ENCODE data around the gene ZNF865. TPM values are rescaled to one million over a fixed set of nuclear protein-coding genes. Genes with fewer than 3 reads are reported as not detected.

The ZNF865 gene
- polyA plus RNA-seq, 1 donor from 2014 or later: 1.7 TPM

DNA sequence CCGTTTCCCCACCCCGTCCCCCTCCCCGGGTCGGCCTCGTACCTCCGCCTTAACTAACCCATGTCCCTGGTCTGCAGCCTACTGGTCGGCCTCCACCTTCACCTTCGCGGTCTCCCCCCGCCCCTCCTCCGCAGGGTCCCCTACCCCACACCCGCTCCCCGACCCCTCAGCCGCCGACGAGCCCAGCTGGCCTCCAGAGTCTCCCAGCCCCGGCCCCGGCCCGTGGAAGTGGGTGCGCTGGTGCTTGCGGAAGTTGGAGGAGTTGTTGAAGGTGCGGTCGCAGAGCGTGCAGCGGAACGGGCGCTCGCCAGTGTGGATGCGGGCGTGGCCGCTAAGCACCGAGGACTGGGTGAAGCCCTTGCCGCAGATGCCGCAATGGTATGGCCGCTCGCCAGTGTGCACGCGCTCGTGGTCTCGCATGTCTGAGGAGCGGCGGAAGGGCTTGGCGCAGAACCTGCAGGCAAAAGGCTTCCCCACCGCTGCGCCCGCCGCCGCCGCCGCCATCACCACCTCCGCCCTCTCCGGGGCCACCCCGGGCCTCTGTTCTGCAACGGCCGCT, 16.3 kb downstream of the ZNF865 start:
- Histone ChIP-seq H4K20me1 (ENCODE audit: insufficient read depth) (no peaks in the 10 kb centered on the region), H3K79me2 (replicated peaks; ENCODE audit: insufficient read depth, low read length) (peaks cover 8% of the 10 kb centered on the region), H3K36me3 (ENCODE audit: insufficient read depth, low read length) (no peaks in the 10 kb centered on the region), H3K4me3 (ENCODE audit: low read length) (no peak overlapping the region), H3F3A (ENCODE audit: insufficient read depth, low read length, poor library complexity, severe bottlenecking) (no peaks in the 10 kb centered on the region), H3K27me3 (ENCODE audit: insufficient read depth, low read depth, low read length) (no peaks in the 10 kb centered on the region), H2AFZ (ENCODE audit: low read depth, low read length) (no peak overlapping the region), H3K9ac (ENCODE audit: low read length) (no peak overlapping the region), H3K9me2 (ENCODE audit: insufficient read depth, low read length) (no peaks in the 10 kb centered on the region), H3K27ac (ENCODE audit: low read length) (no peak overlapping the region), H3K4me2 (ENCODE audit: low read length) (no peak overlapping the region), H3K9me3 (ENCODE audit: low read length) (no peaks in the 10 kb centered on the region)
- TF ChIP-seq EZH2 (IDR thresholded peaks at IDR 0.05; ENCODE audit: borderline replicate concordance, insufficient read depth, low read length, poor library complexity, severe bottlenecking) (no peak), SMC3 (conservative IDR thresholded peaks at IDR 0.05; ENCODE audit: poor library complexity) (no peak)
- TF ChIP-seq, protein P1, sequence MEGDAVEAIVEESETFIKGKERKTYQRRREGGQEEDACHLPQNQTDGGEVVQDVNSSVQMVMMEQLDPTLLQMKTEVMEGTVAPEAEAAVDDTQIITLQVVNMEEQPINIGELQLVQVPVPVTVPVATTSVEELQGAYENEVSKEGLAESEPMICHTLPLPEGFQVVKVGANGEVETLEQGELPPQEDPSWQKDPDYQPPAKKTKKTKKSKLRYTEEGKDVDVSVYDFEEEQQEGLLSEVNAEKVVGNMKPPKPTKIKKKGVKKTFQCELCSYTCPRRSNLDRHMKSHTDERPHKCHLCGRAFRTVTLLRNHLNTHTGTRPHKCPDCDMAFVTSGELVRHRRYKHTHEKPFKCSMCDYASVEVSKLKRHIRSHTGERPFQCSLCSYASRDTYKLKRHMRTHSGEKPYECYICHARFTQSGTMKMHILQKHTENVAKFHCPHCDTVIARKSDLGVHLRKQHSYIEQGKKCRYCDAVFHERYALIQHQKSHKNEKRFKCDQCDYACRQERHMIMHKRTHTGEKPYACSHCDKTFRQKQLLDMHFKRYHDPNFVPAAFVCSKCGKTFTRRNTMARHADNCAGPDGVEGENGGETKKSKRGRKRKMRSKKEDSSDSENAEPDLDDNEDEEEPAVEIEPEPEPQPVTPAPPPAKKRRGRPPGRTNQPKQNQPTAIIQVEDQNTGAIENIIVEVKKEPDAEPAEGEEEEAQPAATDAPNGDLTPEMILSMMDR (IDR thresholded peaks at IDR 0.05; ENCODE audit: poor library complexity, severe bottlenecking): no peak
- TF ChIP-seq, protein P2, sequence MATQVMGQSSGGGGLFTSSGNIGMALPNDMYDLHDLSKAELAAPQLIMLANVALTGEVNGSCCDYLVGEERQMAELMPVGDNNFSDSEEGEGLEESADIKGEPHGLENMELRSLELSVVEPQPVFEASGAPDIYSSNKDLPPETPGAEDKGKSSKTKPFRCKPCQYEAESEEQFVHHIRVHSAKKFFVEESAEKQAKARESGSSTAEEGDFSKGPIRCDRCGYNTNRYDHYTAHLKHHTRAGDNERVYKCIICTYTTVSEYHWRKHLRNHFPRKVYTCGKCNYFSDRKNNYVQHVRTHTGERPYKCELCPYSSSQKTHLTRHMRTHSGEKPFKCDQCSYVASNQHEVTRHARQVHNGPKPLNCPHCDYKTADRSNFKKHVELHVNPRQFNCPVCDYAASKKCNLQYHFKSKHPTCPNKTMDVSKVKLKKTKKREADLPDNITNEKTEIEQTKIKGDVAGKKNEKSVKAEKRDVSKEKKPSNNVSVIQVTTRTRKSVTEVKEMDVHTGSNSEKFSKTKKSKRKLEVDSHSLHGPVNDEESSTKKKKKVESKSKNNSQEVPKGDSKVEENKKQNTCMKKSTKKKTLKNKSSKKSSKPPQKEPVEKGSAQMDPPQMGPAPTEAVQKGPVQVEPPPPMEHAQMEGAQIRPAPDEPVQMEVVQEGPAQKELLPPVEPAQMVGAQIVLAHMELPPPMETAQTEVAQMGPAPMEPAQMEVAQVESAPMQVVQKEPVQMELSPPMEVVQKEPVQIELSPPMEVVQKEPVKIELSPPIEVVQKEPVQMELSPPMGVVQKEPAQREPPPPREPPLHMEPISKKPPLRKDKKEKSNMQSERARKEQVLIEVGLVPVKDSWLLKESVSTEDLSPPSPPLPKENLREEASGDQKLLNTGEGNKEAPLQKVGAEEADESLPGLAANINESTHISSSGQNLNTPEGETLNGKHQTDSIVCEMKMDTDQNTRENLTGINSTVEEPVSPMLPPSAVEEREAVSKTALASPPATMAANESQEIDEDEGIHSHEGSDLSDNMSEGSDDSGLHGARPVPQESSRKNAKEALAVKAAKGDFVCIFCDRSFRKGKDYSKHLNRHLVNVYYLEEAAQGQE (IDR thresholded peaks at IDR 0.05; ENCODE audit: borderline replicate concordance): no peak

DNA sequence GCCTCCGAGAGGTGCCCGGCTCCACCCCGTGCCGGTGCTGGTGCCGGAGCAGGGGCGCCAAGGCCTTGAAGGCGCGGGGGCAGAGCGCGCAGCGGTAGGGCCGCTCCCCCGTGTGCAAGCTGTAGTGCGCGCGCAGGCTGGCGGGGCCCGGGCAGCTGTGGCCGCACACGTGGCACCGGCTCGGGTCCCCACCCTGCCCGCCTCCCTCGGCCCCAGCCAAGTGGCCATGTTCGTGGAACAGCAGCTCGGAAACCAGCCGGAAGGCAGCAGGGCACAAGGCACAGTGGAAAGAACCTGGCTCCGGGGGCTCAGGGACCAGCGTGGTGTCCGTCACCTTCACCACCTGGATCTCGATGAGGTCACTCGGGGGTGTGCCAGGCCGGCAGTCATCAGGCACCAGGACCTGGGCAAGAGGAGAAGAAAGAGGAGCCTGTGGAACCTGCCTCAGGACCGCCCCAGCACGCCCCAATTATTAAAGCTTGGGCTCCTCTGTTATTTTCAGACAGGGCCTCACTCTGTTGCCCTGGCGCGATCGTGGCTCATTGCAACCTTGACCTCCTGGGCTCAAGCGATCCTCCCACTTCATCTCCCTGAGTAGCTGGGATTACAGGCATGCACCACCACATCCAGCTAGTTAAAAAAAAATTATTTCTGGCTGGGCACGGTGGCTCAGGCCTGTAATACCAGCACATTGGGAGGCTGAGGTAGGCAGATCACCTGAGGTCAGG, 17.0 kb downstream of the ZNF865 start:
- Histone ChIP-seq H3K36me3 (ENCODE audit: insufficient read depth, low read length) (no peaks in the 10 kb centered on the region), H3K9me3 (ENCODE audit: low read length) (no peaks in the 10 kb centered on the region), H3K79me2 (replicated peaks; ENCODE audit: insufficient read depth, low read length) (peaks cover 8% of the 10 kb centered on the region), H2AFZ (ENCODE audit: low read depth, low read length) (no peak overlapping the region), H3K4me3 (ENCODE audit: low read length) (no peak overlapping the region), H3K9ac (ENCODE audit: low read length) (no peak overlapping the region), H3K9me2 (ENCODE audit: insufficient read depth, low read length) (no peaks in the 10 kb centered on the region), H3F3A (ENCODE audit: insufficient read depth, low read length, poor library complexity, severe bottlenecking) (no peaks in the 10 kb centered on the region), H3K27me3 (ENCODE audit: insufficient read depth, low read depth, low read length) (no peaks in the 10 kb centered on the region), H4K20me1 (ENCODE audit: insufficient read depth) (no peaks in the 10 kb centered on the region), H3K4me2 (ENCODE audit: low read length) (no peak overlapping the region), H3K27ac (ENCODE audit: low read length) (no peak overlapping the region)
- TF ChIP-seq, protein P1 (IDR thresholded peaks at IDR 0.05; ENCODE audit: poor library complexity, severe bottlenecking): no peak
- TF ChIP-seq, protein P2 (IDR thresholded peaks at IDR 0.05; ENCODE audit: borderline replicate concordance): no peak
- TF ChIP-seq EP300 (conservative IDR thresholded peaks at IDR 0.05; ENCODE audit: poor library complexity, severe bottlenecking) (no peak), EZH2 (IDR thresholded peaks at IDR 0.05; ENCODE audit: borderline replicate concordance, insufficient read depth, low read length, poor library complexity, severe bottlenecking) (no peak), MXI1 (conservative IDR thresholded peaks at IDR 0.05; ENCODE audit: poor library complexity, severe bottlenecking) (no peak), SMC3 (conservative IDR thresholded peaks at IDR 0.05; ENCODE audit: poor library complexity) (no peak), POLR2AphosphoS5 (IDR thresholded peaks at IDR 0.05) (no peak)
